ENCODE results near the gene AAR2.

AAR2 gene

DNA sequence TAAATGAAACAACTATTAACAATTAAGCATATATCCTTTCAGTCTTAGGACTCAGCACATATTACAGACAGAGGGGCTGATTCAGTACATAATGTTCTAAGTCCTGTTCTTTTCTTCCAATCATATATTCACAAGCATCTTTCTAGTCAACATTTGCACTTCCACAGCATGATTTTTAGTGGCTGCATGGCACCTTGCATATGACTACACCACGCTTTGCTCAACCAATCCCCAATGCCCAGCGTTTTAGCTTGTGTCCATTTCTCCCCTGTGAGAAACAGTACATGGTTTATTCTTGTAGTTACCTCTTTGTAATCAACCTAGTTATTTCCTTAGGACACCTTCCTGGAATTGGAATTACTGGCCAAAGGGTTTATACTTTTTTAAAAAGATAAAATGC lies 33.2 kb downstream of the AAR2 start:
- no peak for DNase-seq (ENCODE audit: low read depth, low spot score)
- H3K4me3 ChIP-seq (ENCODE audit: low read depth, low read length): no peak overlapping the region
- TF ChIP-seq, protein P1, sequence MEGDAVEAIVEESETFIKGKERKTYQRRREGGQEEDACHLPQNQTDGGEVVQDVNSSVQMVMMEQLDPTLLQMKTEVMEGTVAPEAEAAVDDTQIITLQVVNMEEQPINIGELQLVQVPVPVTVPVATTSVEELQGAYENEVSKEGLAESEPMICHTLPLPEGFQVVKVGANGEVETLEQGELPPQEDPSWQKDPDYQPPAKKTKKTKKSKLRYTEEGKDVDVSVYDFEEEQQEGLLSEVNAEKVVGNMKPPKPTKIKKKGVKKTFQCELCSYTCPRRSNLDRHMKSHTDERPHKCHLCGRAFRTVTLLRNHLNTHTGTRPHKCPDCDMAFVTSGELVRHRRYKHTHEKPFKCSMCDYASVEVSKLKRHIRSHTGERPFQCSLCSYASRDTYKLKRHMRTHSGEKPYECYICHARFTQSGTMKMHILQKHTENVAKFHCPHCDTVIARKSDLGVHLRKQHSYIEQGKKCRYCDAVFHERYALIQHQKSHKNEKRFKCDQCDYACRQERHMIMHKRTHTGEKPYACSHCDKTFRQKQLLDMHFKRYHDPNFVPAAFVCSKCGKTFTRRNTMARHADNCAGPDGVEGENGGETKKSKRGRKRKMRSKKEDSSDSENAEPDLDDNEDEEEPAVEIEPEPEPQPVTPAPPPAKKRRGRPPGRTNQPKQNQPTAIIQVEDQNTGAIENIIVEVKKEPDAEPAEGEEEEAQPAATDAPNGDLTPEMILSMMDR (IDR thresholded peaks at IDR 0.05; ENCODE audit: insufficient read depth, low read length, missing control alignments): no peak
- ChIA-PET CTCF (interaction anchor here (1.4 kb wide), 1 partner anchor 170 kb away, joined by 7 read pairs; no protein-coding TSS in a partner anchor), POLR2A (no interaction called here)

DNA sequence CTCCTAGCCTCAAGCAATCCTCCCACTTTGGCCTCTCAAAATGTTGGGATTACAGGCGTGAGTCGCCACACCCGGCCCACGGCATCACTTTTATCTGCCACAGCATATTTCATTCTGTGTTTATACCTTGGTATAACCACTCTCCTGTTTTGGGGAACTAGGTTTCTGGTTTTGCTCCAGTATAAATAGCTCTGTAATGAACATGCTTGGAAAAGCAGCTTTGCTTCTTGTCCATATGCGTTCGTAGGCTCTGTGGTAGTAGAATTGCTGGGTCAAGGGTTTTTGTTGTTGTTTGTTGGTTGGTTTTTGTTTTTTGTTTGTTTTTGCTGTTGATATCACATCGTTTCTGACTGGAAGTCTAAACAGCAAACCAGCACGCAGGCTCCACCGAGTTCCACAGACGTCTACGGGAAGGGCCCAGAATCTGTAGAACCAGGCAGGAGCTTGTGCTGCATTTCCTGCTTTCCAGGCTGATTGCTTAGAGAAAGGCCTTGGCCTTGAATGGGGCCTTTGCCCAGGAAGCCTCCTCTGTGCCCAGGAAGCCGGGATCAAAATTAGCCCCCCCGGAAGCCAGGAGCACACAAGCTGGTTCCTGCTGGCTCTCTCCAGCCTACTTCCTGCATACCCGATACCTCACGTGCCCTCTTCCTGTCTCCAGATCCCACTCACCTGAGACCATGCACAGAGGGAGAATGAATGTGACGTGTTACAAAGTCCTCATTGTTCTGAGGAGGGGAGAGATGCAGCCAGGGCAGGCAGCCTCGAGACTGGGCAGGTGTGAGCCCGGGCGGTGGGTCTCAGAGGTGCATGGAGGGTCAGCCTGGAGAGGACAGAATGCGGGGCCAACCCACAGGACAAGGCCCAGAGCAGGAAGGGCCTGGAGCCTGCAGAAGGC lies 34.7 kb downstream of the AAR2 start:
- H3K4me3 ChIP-seq (ENCODE audit: low read depth, low read length): no peak overlapping the region
- TF ChIP-seq, protein P1 (IDR thresholded peaks at IDR 0.05; ENCODE audit: insufficient read depth, low read length, missing control alignments): no peak
- POLR2A ChIA-PET: interaction anchor here (0.6 kb wide), 1 partner anchor 16 kb away, joined by 3 read pairs; no protein-coding TSS in a partner anchor
- CTCF ChIA-PET: interaction anchor here (4.1 kb wide), 1 partner anchor 168 kb away, joined by 73 read pairs; no protein-coding TSS in a partner anchor
- no peak for DNase-seq (ENCODE audit: low read depth, low spot score)

DNA sequence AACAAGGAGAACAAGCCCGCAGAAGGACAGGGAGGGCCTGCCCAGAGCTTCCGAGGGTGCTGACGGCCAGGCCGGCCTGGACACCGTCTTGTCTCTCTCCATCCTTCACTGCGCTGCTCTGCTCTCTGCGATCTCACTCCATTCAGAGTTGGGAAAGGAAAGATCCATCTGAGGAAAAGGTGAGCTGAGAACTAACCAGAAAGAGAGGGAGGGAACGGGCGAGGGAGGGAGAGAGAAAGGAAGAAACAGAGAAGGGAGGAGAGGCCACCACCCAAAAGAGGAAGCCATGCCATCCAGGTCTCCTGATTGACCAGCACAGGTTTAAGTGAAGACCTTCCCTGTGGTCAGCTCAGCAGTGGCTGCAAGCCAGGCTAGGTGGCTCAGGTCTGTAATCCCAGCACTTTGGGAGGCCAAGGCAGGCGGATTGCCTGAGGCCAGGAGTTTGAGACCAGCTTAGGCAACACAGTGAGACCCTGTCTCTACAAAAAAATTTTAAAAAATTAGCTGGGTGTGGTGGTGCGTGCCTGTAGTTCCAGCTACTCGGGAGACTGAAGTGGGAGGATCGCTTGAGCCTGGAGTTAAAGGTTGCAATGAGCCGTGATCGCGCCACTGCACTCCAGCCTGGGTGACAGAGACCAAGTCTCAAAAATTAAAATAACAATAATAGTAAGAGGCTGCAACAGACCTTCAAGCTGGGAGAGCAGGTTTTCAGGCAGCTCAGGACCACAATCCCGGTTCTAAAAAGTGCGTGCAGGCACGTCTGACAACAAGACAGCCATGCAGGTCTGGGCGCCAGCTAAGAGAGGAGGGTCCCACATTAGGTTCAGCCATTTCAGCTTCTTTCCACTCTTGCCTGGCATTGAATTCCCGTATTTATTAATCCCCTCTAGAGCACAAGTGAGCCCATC lies 35.6 kb downstream of the AAR2 start:
- no peak for DNase-seq (ENCODE audit: low read depth, low spot score)
- H3K4me3 ChIP-seq (ENCODE audit: low read depth, low read length): no peak overlapping the region
- CTCF ChIA-PET: interaction anchor here (4.1 kb wide), 1 partner anchor 167 kb away, joined by 73 read pairs; no protein-coding TSS in a partner anchor
- POLR2A ChIA-PET: interaction anchor here (0.6 kb wide), 1 partner anchor 24 kb away, joined by 5 read pairs; no protein-coding TSS in a partner anchor
- TF ChIP-seq, protein P1 (IDR thresholded peaks at IDR 0.05; ENCODE audit: insufficient read depth, low read length, missing control alignments): no peak

DNA sequence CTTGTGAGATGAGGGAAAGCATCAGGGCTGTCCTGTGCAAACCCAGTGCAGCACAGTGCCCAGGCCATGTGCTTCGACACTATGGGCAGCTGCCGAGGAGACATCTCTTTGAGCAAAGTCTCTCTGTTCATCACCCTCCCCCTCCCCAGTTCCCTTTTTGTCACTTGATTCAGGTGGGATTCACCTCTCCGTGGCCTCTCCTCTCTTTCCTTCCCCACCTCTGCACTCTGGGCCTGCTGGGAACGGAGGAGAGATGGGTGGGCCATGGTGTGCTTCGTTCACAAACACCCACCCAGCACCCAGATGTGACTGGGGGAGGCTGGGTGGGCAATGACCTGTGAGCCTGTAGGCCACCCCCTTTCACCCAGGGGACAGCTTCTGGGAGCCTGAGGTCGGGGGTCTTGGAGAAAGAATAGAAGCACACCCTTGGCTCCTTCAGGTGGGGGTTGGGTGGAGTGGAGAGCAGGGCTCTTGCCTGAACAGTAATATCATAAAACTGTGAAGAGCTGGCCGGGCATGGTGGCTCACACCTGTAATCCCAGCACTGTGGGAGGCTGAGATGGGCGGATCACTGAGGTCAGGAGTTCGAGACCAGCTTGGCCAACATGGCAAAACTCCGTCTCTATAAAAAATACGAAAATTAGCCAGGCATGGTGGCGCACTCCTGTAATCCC lies 36.4 kb downstream of the AAR2 start:
- TF ChIP-seq, protein P1 (IDR thresholded peaks at IDR 0.05; ENCODE audit: insufficient read depth, low read length, missing control alignments): no peak
- DNase-seq (ENCODE audit: low read depth, low spot score): no peak
- no peak overlapping the region for H3K4me3 ChIP-seq (ENCODE audit: low read depth, low read length)
- POLR2A ChIA-PET: interaction anchor here (0.6 kb wide), 1 partner anchor 25 kb away, joined by 5 read pairs; no protein-coding TSS in a partner anchor
- CTCF ChIA-PET: interaction anchor here (1.4 to 4.1 kb wide), 4 partner anchors 8 to 171 kb away, joined by 3 to 73 read pairs (median 5); no protein-coding TSS in a partner anchor

DNA sequence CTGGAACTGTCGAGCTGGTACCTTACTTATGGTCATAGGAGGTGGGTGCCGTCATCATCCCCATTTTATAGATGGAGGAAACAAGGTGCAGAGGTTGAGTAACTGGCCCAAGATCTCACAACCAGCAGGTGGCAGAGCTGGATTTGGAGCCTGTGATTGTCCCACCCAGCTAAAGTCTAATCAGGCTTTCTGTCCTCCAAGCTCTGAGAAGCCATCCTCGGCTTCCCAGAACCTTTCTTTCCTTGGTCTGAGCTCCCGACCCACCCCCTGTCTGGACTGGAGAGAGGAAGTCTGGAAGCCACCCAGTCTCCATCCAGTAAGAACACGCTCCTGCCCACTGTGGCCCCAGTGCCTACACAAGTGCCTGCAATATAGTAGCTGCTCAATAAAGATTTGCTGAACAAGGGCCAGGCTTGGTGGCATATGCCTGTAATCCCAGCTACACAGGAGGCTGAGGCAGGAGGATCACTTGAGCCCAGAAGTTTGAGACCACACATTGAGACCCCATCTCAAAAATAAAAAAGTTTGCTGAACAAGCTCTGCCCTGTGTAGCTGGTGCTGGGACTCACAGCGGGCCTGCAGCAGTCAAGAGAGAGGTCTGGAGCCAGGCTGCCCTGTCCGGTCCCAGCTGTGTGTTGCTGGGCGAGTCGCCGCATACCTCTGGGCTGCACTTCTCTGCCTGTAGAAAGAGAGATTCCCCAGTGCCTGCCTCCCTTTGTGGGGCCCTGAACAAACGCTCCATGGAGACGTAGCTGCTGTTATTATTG lies 37.3 kb downstream of the AAR2 start:
- no peak for DNase-seq (ENCODE audit: low read depth, low spot score)
- TF ChIP-seq, protein P1 (IDR thresholded peaks at IDR 0.05; ENCODE audit: insufficient read depth, low read length, missing control alignments): peak; percentile 10
- H3K4me3 ChIP-seq (ENCODE audit: low read depth, low read length): no peak overlapping the region
- ChIA-PET POLR2A (interaction anchor here (0.6 kb wide), 1 partner anchor 141 kb away, joined by 3 read pairs; no protein-coding TSS in a partner anchor), CTCF (interaction anchor here (0.8 to 4.1 kb wide), 7 partner anchors 9 to 170 kb away, joined by 3 to 73 read pairs (median 4); no protein-coding TSS in a partner anchor)

All from AG04449 (cell line).